Tibial nerve (tissue), 3 donors: ENCODE data around the gene FBXL7.

Source experiments
- EP300 ChIP-seq, 2 donors: sonication (generic); formaldehyde crosslinking; IDR thresholded peaks; one replicate each; pipeline ENCODE4 v1.6.1; 2017; ENCODE audit warnings: antibody characterized with exemption in 2 of 2, mild to moderate bottlenecking in 1 of 2
- POLR2A ChIP-seq, 2 donors: fragments of 450-650 bp; IDR thresholded peaks; one replicate each; pipeline ENCODE4 v1.6.1; 2017; ENCODE audit warnings: antibody characterized with exemption in 2 of 2, mild to moderate bottlenecking in 2 of 2, moderate library complexity in 2 of 2

- TF ChIP-seq EP300 (IDR thresholded peaks at IDR 0.05) (no peak), POLR2A (IDR thresholded peaks at IDR 0.05) (no peak)
Observed at GRCh38 chr5:15637886-15638285, 137.9 kb downstream of the FBXL7 start.
